GM18507 (cell line): ENCODE data around the gene PCOLCE2.

Source experiments
- DNase-seq: peaks from one replicate; pipeline ENCODE4 v3.0.0; 2011; ENCODE audit warnings: low read depth; ENCODE audit not compliant: insufficient read length; ENCODE audit errors: extremely low spot score
- FAIRE-seq: peaks from 2 replicates; lab custom pipeline; 2011; peaks lifted over from hg19 to GRCh38; lab: Jason Lieb, UNC

Gene PCOLCE2

GRCh38 chr3:142888481-142889211 lies at the start of gene PCOLCE2:
Gene PCOLCE2, minus strand, starts transcription at chr3:142889083. Its CDS starts 187 bp downstream, at chr3:142888896.
- DNase-seq = no peak
- no peak for FAIRE-seq

GRCh38 chr3:142935963-142936362 lies 47.1 kb upstream of the PCOLCE2 start:
- DNase-seq (no peak), FAIRE-seq (no peak)

GRCh38 chr3:142934887-142935269 lies 46.0 kb upstream of the PCOLCE2 start:
- DNase-seq = no peak
- FAIRE-seq = no peak

GRCh38 chr3:142934128-142934886 lies 45.4 kb upstream of the PCOLCE2 start:
- no peak for DNase-seq
- FAIRE-seq = no peak

GRCh38 chr3:142931222-142931621 lies 42.3 kb upstream of the PCOLCE2 start:
- DNase-seq = peak; percentile 30
- FAIRE-seq = no peak

- FAIRE-seq = no peak
- no peak for DNase-seq
Measured at GRCh38 chr3:142930463-142930862, 41.6 kb upstream of the PCOLCE2 start.

- FAIRE-seq (no peak), DNase-seq (no peak)
Measured at GRCh38 chr3:142929890-142930289, 41.0 kb upstream of the PCOLCE2 start.

GRCh38 chr3:142929109-142929508 lies 40.2 kb upstream of the PCOLCE2 start:
- no peak for DNase-seq
- FAIRE-seq = peak; percentile 49

- DNase-seq = no peak
- no peak for FAIRE-seq
Measured at GRCh38 chr3:142926368-142926944, 37.6 kb upstream of the PCOLCE2 start.

- no peak for DNase-seq
- FAIRE-seq = no peak
Measured at GRCh38 chr3:142925140-142925539, 36.3 kb upstream of the PCOLCE2 start.

- FAIRE-seq = no peak
- no peak for DNase-seq
Measured at GRCh38 chr3:142923694-142924093, 34.8 kb upstream of the PCOLCE2 start.

GRCh38 chr3:142916605-142917004 lies 27.7 kb upstream of the PCOLCE2 start:
- no peak for FAIRE-seq
- no peak for DNase-seq

- DNase-seq (no peak), FAIRE-seq (no peak)
Measured at GRCh38 chr3:142915636-142916035, 26.8 kb upstream of the PCOLCE2 start.

GRCh38 chr3:142914286-142914811 lies 25.5 kb upstream of the PCOLCE2 start:
- no peak for FAIRE-seq
- no peak for DNase-seq

- no peak for DNase-seq
Measured at GRCh38 chr3:142913432-142913831, 24.5 kb upstream of the PCOLCE2 start.

GRCh38 chr3:142912402-142913172 lies 23.7 kb upstream of the PCOLCE2 start:
- no peak for DNase-seq
- no peak for FAIRE-seq

More at GRCh38 chr3:142913432-142913831, 24.5 kb upstream of the PCOLCE2 start:
- FAIRE-seq = no peak

- DNase-seq (no peak), FAIRE-seq (no peak)
Measured at GRCh38 chr3:142910280-142910679, 21.4 kb upstream of the PCOLCE2 start.

- no peak for DNase-seq
- FAIRE-seq = no peak
Measured at GRCh38 chr3:142909282-142909681, 20.4 kb upstream of the PCOLCE2 start.

- DNase-seq (no peak), FAIRE-seq (no peak)
Measured at GRCh38 chr3:142907996-142908395, 19.1 kb upstream of the PCOLCE2 start.
